Measurements from ENCODE around the gene DDX54.
"Not testable (repeated sequence)": the region's sequence is repeated elsewhere in the genome, so short reads cannot be mapped to it uniquely, and the experiment has no call there.

The DDX54 gene

GRCh38 chr12:113138826-113139225 lies 46.5 kb downstream of the DDX54 start:
- no peak for DNase-seq (ENCODE audit: low read depth)

- no peak for DNase-seq (ENCODE audit: low read depth)
Measured at GRCh38 chr12:113137861-113138783, 47.2 kb downstream of the DDX54 start.

GRCh38 chr12:113136990-113137511 lies 48.2 kb downstream of the DDX54 start:
- no peak for DNase-seq (ENCODE audit: low read depth)

GRCh38 chr12:113136128-113136989 lies 48.9 kb downstream of the DDX54 start:
- no peak for DNase-seq (ENCODE audit: low read depth)

GRCh38 chr12:113135178-113136127 lies 49.8 kb downstream of the DDX54 start, which contains the start of gene RASAL1:
TSS of gene RASAL1 (minus strand) at chr12:113135761. CDS start at chr12:113135462, 299 bp downstream.
- DNase-seq (ENCODE audit: low read depth) = peak; percentile 54

- no peak for DNase-seq (ENCODE audit: low read depth)
Measured at GRCh38 chr12:113134521-113134951, 50.7 kb downstream of the DDX54 start.

- DNase-seq (ENCODE audit: low read depth) = no peak
Measured at GRCh38 chr12:113134071-113134470, 51.2 kb downstream of the DDX54 start.

GRCh38 chr12:113133666-113134065 lies 51.6 kb downstream of the DDX54 start:
- DNase-seq (ENCODE audit: low read depth) = no peak

GRCh38 chr12:113133036-113133435 lies 52.2 kb downstream of the DDX54 start:
- no peak for DNase-seq (ENCODE audit: low read depth)

- DNase-seq (ENCODE audit: low read depth) = no peak
Measured at GRCh38 chr12:113131556-113131955, 53.7 kb downstream of the DDX54 start.

GRCh38 chr12:113130457-113131135 lies 54.7 kb downstream of the DDX54 start:
- no peak for DNase-seq (ENCODE audit: low read depth)

- DNase-seq (ENCODE audit: low read depth) = no peak
Measured at GRCh38 chr12:113129664-113130456, 55.4 kb downstream of the DDX54 start.

- DNase-seq (ENCODE audit: low read depth) = no peak
Measured at GRCh38 chr12:113128802-113129663, 56.2 kb downstream of the DDX54 start.

GRCh38 chr12:113127791-113128199 lies 57.5 kb downstream of the DDX54 start:
- no peak for DNase-seq (ENCODE audit: low read depth)

GRCh38 chr12:113120670-113121370 lies 64.5 kb downstream of the DDX54 start:
- DNase-seq (ENCODE audit: low read depth) = no peak

GRCh38 chr12:113119980-113120669 lies 65.2 kb downstream of the DDX54 start:
- no peak for DNase-seq (ENCODE audit: low read depth)

GRCh38 chr12:113118142-113118541 lies 67.1 kb downstream of the DDX54 start:
- no peak for DNase-seq (ENCODE audit: low read depth)

GRCh38 chr12:113117684-113118083 lies 67.6 kb downstream of the DDX54 start:
- DNase-seq (ENCODE audit: low read depth) = not testable (repeated sequence)
